ENCODE data around the gene CHST3. TPM values are rescaled to one million over a fixed set of nuclear protein-coding genes. Genes with fewer than 3 reads are reported as not detected.

The CHST3 gene
- polyA plus RNA-seq, 1 experiment = 20.9 TPM

DNA sequence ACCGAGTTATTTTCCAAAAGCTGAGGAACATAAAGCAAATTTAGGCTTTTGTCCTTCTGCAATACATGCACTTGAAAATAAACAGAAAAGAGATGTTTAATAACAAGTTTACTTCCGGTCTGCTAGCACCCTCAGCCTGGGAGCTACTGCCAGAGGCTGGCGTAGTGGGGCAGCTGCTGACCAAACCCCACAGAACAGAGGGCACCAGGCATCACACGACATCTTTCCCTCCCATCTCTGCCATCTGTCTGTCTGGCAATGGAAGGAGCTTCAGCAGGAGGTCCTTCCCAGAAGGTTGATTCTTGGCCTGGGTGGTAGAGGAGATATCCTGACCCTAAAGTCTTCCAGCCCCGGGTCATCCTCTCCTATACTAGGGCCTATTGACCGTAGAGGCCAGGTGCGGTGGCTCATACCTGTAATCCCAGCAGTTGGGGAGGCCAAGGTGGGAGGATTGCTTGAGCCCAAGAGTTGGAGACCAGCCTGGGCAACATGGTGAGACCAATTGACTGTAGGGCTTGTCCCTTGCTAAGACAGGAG is 47.8 kb downstream of the CHST3 start:
- ChIA-PET CTCF (interaction anchor here (1.2 kb wide), 1 partner anchor 55 kb away, joined by 3 read pairs; no protein-coding TSS in a partner anchor), POLR2A (no interaction called here)
- no peak for DNase-seq (ENCODE audit: low read depth)
- H3K4me3 ChIP-seq (ENCODE audit: low read depth, low read length) = no peak overlapping the region
- H3K36me3 ChIP-seq (ENCODE audit: control insufficient read depth, insufficient read depth, low read length) = peaks cover 14% of the 10 kb centered on the region
- no peaks in the 10 kb centered on the region for H3K27me3 ChIP-seq (ENCODE audit: control insufficient read depth, insufficient read depth, low read length)
- no peak for TF ChIP-seq CTCF (IDR thresholded peaks at IDR 0.05; ENCODE audit: insufficient read depth, low read depth, low read length)

GRCh38 chr10:72012796-72013195 is 48.6 kb downstream of the CHST3 start:
- H3K36me3 ChIP-seq (ENCODE audit: control insufficient read depth, insufficient read depth, low read length) = peaks cover 10% of the 10 kb centered on the region
- DNase-seq (ENCODE audit: low read depth) = no peak
- H3K27me3 ChIP-seq (ENCODE audit: control insufficient read depth, insufficient read depth, low read length) = no peaks in the 10 kb centered on the region
- H3K4me3 ChIP-seq (ENCODE audit: low read depth, low read length) = no peak overlapping the region
- no peak for TF ChIP-seq CTCF (IDR thresholded peaks at IDR 0.05; ENCODE audit: insufficient read depth, low read depth, low read length)
- ChIA-PET CTCF (interaction anchor here (1.2 to 1.4 kb wide), 2 partner anchors 55 to 57 kb away, joined by 3 to 4 read pairs; no protein-coding TSS in a partner anchor), POLR2A (no interaction called here)

DNA sequence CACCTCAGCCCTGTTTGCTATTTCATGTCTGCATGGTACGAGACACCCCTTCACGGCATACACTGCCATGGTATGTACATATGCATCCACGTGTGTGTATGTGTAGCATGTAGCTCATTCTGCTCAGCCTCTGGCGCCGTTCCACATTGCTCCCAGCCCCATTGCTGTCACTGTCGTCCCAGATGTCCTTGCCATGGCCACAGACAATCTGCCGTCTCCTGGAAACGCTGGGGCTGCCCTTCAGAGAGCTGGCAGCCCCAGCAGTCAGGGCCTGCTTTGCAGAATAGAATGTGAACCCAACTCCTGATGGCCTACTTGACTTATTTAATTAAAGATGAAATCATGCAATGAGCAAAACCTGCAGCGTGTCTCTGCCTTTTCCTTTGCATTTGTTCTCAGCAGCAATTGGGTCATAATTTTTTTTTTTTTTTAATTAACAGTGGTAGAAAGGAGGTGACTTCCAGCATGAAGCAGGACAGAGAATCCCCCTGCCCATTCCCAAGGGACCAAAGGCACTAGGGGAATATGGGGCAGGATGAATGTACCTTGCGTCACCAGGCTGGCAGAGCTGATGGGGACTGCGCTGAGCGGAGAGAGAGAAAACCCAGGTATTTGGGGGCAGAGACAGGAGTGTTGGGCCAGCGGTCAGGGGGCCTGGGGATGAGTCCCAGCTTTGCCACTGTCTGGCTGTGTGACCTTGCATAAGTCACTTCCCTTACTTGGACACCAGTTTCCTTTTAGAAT is 49.2 kb downstream of the CHST3 start:
- no peak for TF ChIP-seq CTCF (IDR thresholded peaks at IDR 0.05; ENCODE audit: insufficient read depth, low read depth, low read length)
- Histone ChIP-seq H3K36me3 (ENCODE audit: control insufficient read depth, insufficient read depth, low read length) (peaks cover 4% of the 10 kb centered on the region), H3K4me3 (ENCODE audit: low read depth, low read length) (no peak overlapping the region), H3K27me3 (ENCODE audit: control insufficient read depth, insufficient read depth, low read length) (no peaks in the 10 kb centered on the region)
- DNase-seq (ENCODE audit: low read depth) = no peak
- ChIA-PET POLR2A (no interaction called here), CTCF (interaction anchor here (1.2 to 1.4 kb wide), 3 partner anchors 35 to 58 kb away, joined by 3 to 4 read pairs (median 4); no protein-coding TSS in a partner anchor)

- H3K36me3 ChIP-seq (ENCODE audit: control insufficient read depth, insufficient read depth, low read length) = no peaks in the 10 kb centered on the region
- no peaks in the 10 kb centered on the region for H3K27me3 ChIP-seq (ENCODE audit: control insufficient read depth, insufficient read depth, low read length)
- ChIA-PET POLR2A (no interaction called here), CTCF (interaction anchor here (1.4 kb wide), 1 partner anchor 34 kb away, joined by 4 read pairs; no protein-coding TSS in a partner anchor)
- no peak for DNase-seq (ENCODE audit: low read depth)
- H3K4me3 ChIP-seq (ENCODE audit: low read depth, low read length) = no peak overlapping the region
- no peak for TF ChIP-seq CTCF (IDR thresholded peaks at IDR 0.05; ENCODE audit: insufficient read depth, low read depth, low read length)
Measured at GRCh38 chr10:72014197-72014596, 50.0 kb downstream of the CHST3 start.

GRCh38 chr10:72014785-72015480 is 50.7 kb downstream of the CHST3 start:
- no peaks in the 10 kb centered on the region for H3K36me3 ChIP-seq (ENCODE audit: control insufficient read depth, insufficient read depth, low read length)
- no peak overlapping the region for H3K4me3 ChIP-seq (ENCODE audit: low read depth, low read length)
- H3K27me3 ChIP-seq (ENCODE audit: control insufficient read depth, insufficient read depth, low read length) = no peaks in the 10 kb centered on the region
- CTCF ChIA-PET = interaction anchor here (1.4 kb wide), 1 partner anchor 33 kb away, joined by 4 read pairs; no protein-coding TSS in a partner anchor
- no peak for TF ChIP-seq CTCF (IDR thresholded peaks at IDR 0.05; ENCODE audit: insufficient read depth, low read depth, low read length)
- no peak for DNase-seq (ENCODE audit: low read depth)
- POLR2A ChIA-PET = no interaction called here
